H1 (cell line): ENCODE results near the gene LOXHD1. TPM values are rescaled to one million over a fixed set of nuclear protein-coding genes. Genes with fewer than 3 reads are reported as not detected.

ENCODE experiments used
- CTCF ChIA-PET: fragments of 300-600 bp; sonication (Branson Sonifier 250); formaldehyde crosslinking; loops from one replicate; lab custom pipeline; 2021; ENCODE audit not compliant: partially characterized antibody; lab: Charles Lee
- POLR2A ChIA-PET: fragments of 300-600 bp; sonication (Branson Sonifier 250); formaldehyde crosslinking; loops from one replicate; lab custom pipeline; 2021; ENCODE audit warnings: inconsistent platforms; ENCODE audit not compliant: partially characterized antibody; lab: Charles Lee
- DNase-seq, 2 experiments: peaks; one replicate each; pipeline versions ENCODE4 v3.0.0 to v3.0.0-alpha.2; 2010 to 2022; ENCODE audit warnings: low spot score in 2 of 2, low read depth in 1 of 2, mixed read lengths in 1 of 2
- FAIRE-seq: peaks from 2 replicates; lab custom pipeline; 2011; peaks lifted over from hg19 to GRCh38; lab: Jason Lieb, UNC
- H2AFZ ChIP-seq: 2 replicates; pipeline ENCODE4 v1.8.1; 2012; ENCODE audit warnings: low read length, inconsistent platforms
- H2AK5ac ChIP-seq: 2 replicates; pipeline ENCODE4 v1.6.1; 2013; ENCODE audit warnings: low read depth, low read length
- H2BK120ac ChIP-seq: replicated peaks from 2 replicates; pipeline ENCODE3; 2013; ENCODE audit warnings: low read depth, low read length, inconsistent platforms
- H2BK12ac ChIP-seq: 2 replicates; pipeline ENCODE4 v1.6.1; 2013; ENCODE audit warnings: low read depth, low read length
- H2BK15ac ChIP-seq: 2 replicates; pipeline ENCODE4 v1.6.1; 2013; ENCODE audit warnings: low read length
- H2BK20ac ChIP-seq: 2 replicates; pipeline ENCODE4 v1.6.1; 2013; ENCODE audit warnings: low read length
- H2BK5ac ChIP-seq: 2 replicates; pipeline ENCODE4 v1.6.1; 2013; ENCODE audit warnings: low read depth, low read length
- H3K14ac ChIP-seq: 2 replicates; pipeline ENCODE4 v1.6.1; 2013; ENCODE audit warnings: inconsistent platforms; ENCODE audit not compliant: insufficient read length
- H3K18ac ChIP-seq: 2 replicates; pipeline ENCODE4 v1.6.1; 2013; ENCODE audit warnings: low read length; ENCODE audit errors: extremely low read depth
- H3K23ac ChIP-seq: 2 replicates; pipeline ENCODE4 v1.6.1; 2013; ENCODE audit warnings: inconsistent platforms; ENCODE audit not compliant: insufficient read length
- H3K23me2 ChIP-seq: 2 replicates; pipeline ENCODE4 v1.6.1; 2013; ENCODE audit warnings: low read depth, low read length
- H3K27ac ChIP-seq: 2 replicates; pipeline ENCODE4 v1.6.1; 2011; ENCODE audit warnings: low read depth, low read length, inconsistent platforms
- H3K27me3 ChIP-seq, 4 experiments: replicated peaks in 1 of 4; 1 replicate in 1 of 4; 2 replicates in 3 of 4; pipeline versions ENCODE4 v1.6.1 to v1.8.1; 2011 to 2013; ENCODE audit warnings: low read length in 3 of 4, mild to moderate bottlenecking in 3 of 4, inconsistent platforms in 2 of 4, mixed read lengths in 2 of 4, moderate library complexity in 1 of 4; ENCODE audit not compliant: control insufficient read depth in 3 of 4, insufficient read depth in 3 of 4; ENCODE audit errors: extremely low read depth in 1 of 4
- H3K36me3 ChIP-seq, 4 experiments: 2 replicates each; pipeline versions ENCODE4 v1.6.1 to v1.8.1; 2011 to 2013; ENCODE audit warnings: mild to moderate bottlenecking in 4 of 4, low read length in 3 of 4, moderate library complexity in 2 of 4, control low read depth in 1 of 4, inconsistent platforms in 1 of 4; ENCODE audit not compliant: insufficient read depth in 4 of 4, control insufficient read depth in 2 of 4
- H3K4ac ChIP-seq: replicated peaks from 2 replicates; pipeline ENCODE3; 2013; ENCODE audit warnings: low read length, low read depth, mixed read lengths, inconsistent platforms; ENCODE audit not compliant: insufficient read length
- H3K4me1 ChIP-seq, 4 experiments: replicated peaks in 1 of 4; 1 replicate in 1 of 4; 2 replicates in 3 of 4; pipeline versions ENCODE4 v1.6.1 to v1.8.1; 2011 to 2013; ENCODE audit warnings: low read length in 3 of 4, inconsistent platforms in 2 of 4, mixed read lengths in 1 of 4; ENCODE audit not compliant: insufficient read depth in 4 of 4, control insufficient read depth in 3 of 4
- H3K4me2 ChIP-seq, 2 experiments: 2 replicates each; pipeline versions ENCODE4 v1.6.1 to v1.8.1; 2011 to 2013; ENCODE audit warnings: low read depth in 2 of 2, low read length in 2 of 2, control low read depth in 1 of 2, inconsistent platforms in 1 of 2, mild to moderate bottlenecking in 1 of 2; ENCODE audit not compliant: insufficient read depth in 1 of 2
- H3K4me3 ChIP-seq, 4 experiments: fragments of 200-600, 300-600 bp in 1 of 4; sonication (generic), shearing (Covaris generic), sonication (Bioruptor Twin) in 1 of 4; 2 replicates each; pipeline versions ENCODE4 v1.5.1 to v1.8.1; 2011 to 2016; ENCODE audit warnings: low read length in 4 of 4, low read depth in 3 of 4, control low read depth in 2 of 4, inconsistent platforms in 2 of 4, mild to moderate bottlenecking in 2 of 4, mixed read lengths in 1 of 4, moderate library complexity in 1 of 4; ENCODE audit not compliant: insufficient read depth in 2 of 4; ENCODE audit errors: extremely low read depth in 1 of 4
- H3K56ac ChIP-seq: replicated peaks from 2 replicates; pipeline ENCODE3; 2013; ENCODE audit warnings: low read depth, mild to moderate bottlenecking, mixed read lengths, low read length, inconsistent platforms; ENCODE audit not compliant: insufficient read length
- H3K79me1 ChIP-seq: 2 replicates; pipeline ENCODE4 v1.6.1; 2013; ENCODE audit warnings: low read depth, low read length, control low read depth
- H3K79me2 ChIP-seq, 2 experiments: 2 replicates each; pipeline versions ENCODE4 v1.6.1 to v1.8.1; 2012 to 2013; ENCODE audit warnings: low read length in 2 of 2, mild to moderate bottlenecking in 2 of 2, inconsistent platforms in 1 of 2; ENCODE audit not compliant: insufficient read depth in 2 of 2, control insufficient read depth in 1 of 2
- H3K9ac ChIP-seq, 4 experiments: replicated peaks in 1 of 4; 1 replicate in 1 of 4; 2 replicates in 3 of 4; pipeline versions ENCODE4 v1.6.1 to v1.8.1; 2011 to 2013; ENCODE audit warnings: low read depth in 3 of 4, low read length in 3 of 4, control low read depth in 2 of 4, mild to moderate bottlenecking in 2 of 4, moderate library complexity in 2 of 4, inconsistent platforms in 1 of 4; ENCODE audit errors: extremely low read depth in 1 of 4
- H3K9me3 ChIP-seq, 2 experiments: 2 replicates each; pipeline versions ENCODE4 v1.6.1 to v1.8.1; 2012 to 2013; ENCODE audit warnings: mild to moderate bottlenecking in 2 of 2, moderate library complexity in 2 of 2, control low read depth in 1 of 2, inconsistent platforms in 1 of 2, low read depth in 1 of 2, low read length in 1 of 2, mixed read lengths in 1 of 2; ENCODE audit not compliant: insufficient read depth in 2 of 2
- H4K20me1 ChIP-seq, 2 experiments: replicated peaks in 1 of 2; 2 replicates each; pipeline versions ENCODE3 to v1.8.1; 2011 to 2013; ENCODE audit warnings: inconsistent platforms in 2 of 2, low read length in 2 of 2, mild to moderate bottlenecking in 1 of 2; ENCODE audit not compliant: insufficient read depth in 2 of 2, control insufficient read depth in 1 of 2
- H4K5ac ChIP-seq: 2 replicates; pipeline ENCODE4 v1.6.1; 2013; ENCODE audit warnings: low read length, low read depth, mixed read lengths, inconsistent platforms; ENCODE audit not compliant: insufficient read length
- H4K8ac ChIP-seq: 2 replicates; pipeline ENCODE4 v1.8.0; 2013; ENCODE audit warnings: mild to moderate bottlenecking, moderate library complexity, low read length, inconsistent platforms; ENCODE audit not compliant: insufficient read depth; ENCODE audit errors: extremely low read depth
- H4K91ac ChIP-seq: replicated peaks from 2 replicates; pipeline ENCODE3; 2013; ENCODE audit warnings: low read length, mixed read lengths, inconsistent platforms; ENCODE audit not compliant: insufficient read length
- CREB1 ChIP-seq: IDR thresholded peaks from 2 replicates; pipeline ENCODE4 v1.6.1; 2012; ENCODE audit warnings: inconsistent platforms
- KDM1A ChIP-seq: fragments of 200-600, 300-600 bp; sonication (generic); IDR thresholded peaks from 2 replicates; pipeline ENCODE4 v1.7.1; 2016; ENCODE audit warnings: mild to moderate bottlenecking, low read length, borderline replicate concordance
- RAD21 ChIP-seq, 2 experiments: IDR thresholded peaks in 1 of 2; conservative IDR thresholded peaks in 1 of 2; 2 replicates each; pipeline ENCODE4 v1.6.1; 2011; ENCODE audit warnings: low read depth in 2 of 2, low read length in 2 of 2, improper control_type of control experiment in 1 of 2, inconsistent platforms in 1 of 2, mild to moderate bottlenecking in 1 of 2, moderate library complexity in 1 of 2
- SIRT6 ChIP-seq: IDR thresholded peaks from one replicate; pipeline ENCODE4 v1.7.1; 2012; ENCODE audit warnings: low read length, inconsistent platforms
- TCF12 ChIP-seq: IDR thresholded peaks from 2 replicates; pipeline ENCODE4 v1.6.1; 2011; ENCODE audit warnings: low read depth, mild to moderate bottlenecking, low read length
- WGBS, 2 experiments: shearing (Covaris generic) in 1 of 2; methylation state at CpG; one replicate each; pipeline versions ENCODE4 v1.1.6 to v1.1.7; 2013 to 2015; ENCODE audit warnings: low lambda C conversion rate in 2 of 2, mixed read lengths in 2 of 2, inconsistent platforms in 1 of 2, low coverage in 1 of 2, missing lambda C conversion rate in 1 of 2; ENCODE audit not compliant: insufficient replicate concordance in 2 of 2, insufficient coverage in 1 of 2, insufficient read length in 1 of 2; ENCODE audit errors: extremely low coverage in 1 of 2, missing lambda C conversion rate in 1 of 2; 5-methylcytosine and 5-hydroxymethylcytosine counted together
- polyA plus RNA-seq, 7 experiments: library from polyadenylated mRNA; depleted of rRNA in 3 of 7; stranded (reverse) in 5 of 7; unstranded in 2 of 7; fragments of >200 nt in 5 of 7; fragments of 200-250 nt in 2 of 7; gene quantifications; 1 replicate in 5 of 7; 2 replicates in 1 of 7; 4 replicates in 1 of 7; pipeline versions ENCODE4 v1.2.1 to v1.2.3, GENCODE V29; 2011 to 2013; ENCODE audit warnings: missing spikeins in 2 of 7, mixed read lengths in 2 of 7
- total RNA-seq: library from RNA; stranded (reverse); fragmentation: NEBNext Ultra II Directional; extraction: Animal tissue kit (Norgen Biotek cat#: 25700); gene quantifications from 2 replicates; pipeline ENCODE4 v1.2.1, GENCODE V29; 2021

Gene LOXHD1
- total and polyA plus RNA-seq, 2 of the 8 experiments (the other 6 are each of a cell fraction or from before 2014, with no cell fraction given): 0.02 TPM; not detected in 1

DNA sequence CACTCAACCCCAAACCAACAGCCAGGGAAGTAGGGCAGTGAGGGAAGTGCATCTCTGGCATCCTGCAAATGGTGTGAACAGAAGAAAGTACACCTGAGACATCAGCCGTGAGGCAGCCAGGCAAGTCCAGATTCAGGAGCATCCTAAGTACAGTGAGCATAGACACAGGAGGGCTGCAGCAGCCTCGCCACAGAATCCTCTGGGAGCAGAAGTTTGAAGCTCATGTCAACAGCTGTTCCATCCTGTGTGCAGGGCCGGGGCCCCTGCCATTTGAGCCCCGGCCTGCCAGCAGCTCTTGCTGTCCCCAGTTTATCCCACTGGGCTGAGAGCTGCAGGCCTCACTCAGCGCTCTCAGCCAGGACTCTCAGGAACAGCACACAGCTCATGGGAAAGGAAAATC, 14.5 kb downstream of the LOXHD1 start:
- Histone ChIP-seq H2AK5ac (no peak overlapping the region), H3K79me1 (no peaks in the 10 kb centered on the region), H2BK20ac (no peak overlapping the region), H3K23me2 (no peaks in the 10 kb centered on the region), H3K4ac (no peak overlapping the region), H4K91ac (no peak overlapping the region), H4K20me1 (no peaks in the 10 kb centered on the region), H3K27me3 (no peaks in the 10 kb centered on the region), H2AFZ (no peak overlapping the region), H3K79me2 (no peaks in the 10 kb centered on the region), H2BK15ac (no peak overlapping the region), H2BK5ac (no peak overlapping the region), H3K4me2 (no peak overlapping the region), H3K18ac (no peak overlapping the region)
- no peak for FAIRE-seq
- no peak for TF ChIP-seq RAD21 (IDR thresholded peaks at IDR 0.05 in 1 of 2, conservative IDR thresholded peaks at IDR 0.05 in 1 of 2; ENCODE audit: low read depth in 2 of 2, low read length in 2 of 2)
- TF ChIP-seq TCF12: no peak
- TF ChIP-seq KDM1A: no peak
- no peak for TF ChIP-seq SIRT6
- TF ChIP-seq CREB1: no peak
- TF ChIP-seq, all 59 proteins: peak for 0
- Histone ChIP-seq H3K4me1 (no peaks in the 10 kb centered on the region), H4K8ac (no peak overlapping the region), H2BK12ac (0 out of 2 replicates have a peak overlapping the region, but pooled peaks have one; percentile 17), H3K23ac (no peak overlapping the region), H3K36me3 (no peaks in the 10 kb centered on the region), H2BK120ac (no peak overlapping the region), H3K56ac (no peak overlapping the region), H3K27ac (no peak overlapping the region), H4K5ac (no peak overlapping the region), H3K9me3 (no peaks in the 10 kb centered on the region), H3K14ac (no peak overlapping the region), H3K9ac (no peak overlapping the region), H3K4me3 (no peak overlapping the region)
- ChIA-PET POLR2A (no interaction called here), CTCF (interaction anchor here (0.8 to 3.4 kb wide), 4 partner anchors 11 to 469 kb away, joined by 3 to 18 read pairs (median 6); partner anchors contain the start of gene LOXHD1)
- 83% methylated on average over 5 of the region's 5 CpGs; no CpG with 5 or more reads in 1 of the 2 experiments for WGBS, 2 experiments
- DNase-seq: no peak
